OCI-LY3 (cell line): Measurements from ENCODE around the gene ESRRG.

Source experiments
- H2AFZ ChIP-seq: fragments of 200-600, 300-600 bp; shearing (Covaris generic); 2 replicates; pipeline ENCODE4 v1.6.0; 2014; ENCODE audit warnings: antibody characterized with exemption, low read depth, low read length
- H3K27ac ChIP-seq: fragments of 200-600, 300-600 bp; sonication (generic); 2 replicates; pipeline ENCODE4 v1.5.1; 2014; ENCODE audit warnings: mild to moderate bottlenecking, low read length, moderate library complexity, mixed read lengths
- H3K27me3 ChIP-seq: fragments of 200-600, 300-600 bp; sonication (generic); 2 replicates; pipeline ENCODE4 v1.6.1; 2014; ENCODE audit warnings: low read depth, low read length, mixed read lengths
- H3K36me3 ChIP-seq: fragments of 200-600, 300-600 bp; sonication (generic); replicated peaks from 2 replicates; pipeline ENCODE3; 2014; ENCODE audit warnings: low read depth, low read length, mixed read lengths
- H3K4me1 ChIP-seq: fragments of 300-600, 200-600 bp; sonication (generic); 2 replicates; pipeline ENCODE4 v1.6.1; 2014; ENCODE audit warnings: low read length, mixed read lengths
- H3K4me2 ChIP-seq: fragments of 200-600, 300-600 bp; sonication (generic); 2 replicates; pipeline ENCODE4 v1.6.1; 2014; ENCODE audit warnings: low read length, mixed read lengths
- H3K4me3 ChIP-seq: fragments of 300-600, 200-600 bp; sonication (generic); 2 replicates; pipeline ENCODE4 v1.5.1; 2014; ENCODE audit warnings: antibody characterized with exemption, mild to moderate bottlenecking, low read length, moderate library complexity
- H3K79me2 ChIP-seq: fragments of 300-600, 200-600 bp; shearing (Covaris generic); 2 replicates; pipeline ENCODE4 v1.6.1; 2014; ENCODE audit warnings: mild to moderate bottlenecking, low read length, mixed read lengths
- H3K9ac ChIP-seq: fragments of 300-600, 200-600 bp; shearing (Covaris generic); 2 replicates; pipeline ENCODE4 v1.6.0; 2014; ENCODE audit warnings: mild to moderate bottlenecking, low read length, moderate library complexity
- H3K9me3 ChIP-seq: fragments of 200-600, 300-600 bp; shearing (Covaris generic); 2 replicates; pipeline ENCODE4 v1.6.1; 2014; ENCODE audit warnings: low read length, mixed read lengths; ENCODE audit not compliant: insufficient read depth
- H4K20me1 ChIP-seq: fragments of 200-600, 300-600 bp; sonication (generic); 2 replicates; pipeline ENCODE4 v1.6.1; 2016; ENCODE audit warnings: low read length, mixed read lengths; ENCODE audit not compliant: insufficient read depth
- CTCF ChIP-seq: fragments of 200-600, 300-600 bp; sonication (generic); IDR thresholded peaks from 2 replicates; pipeline ENCODE4 v1.5.1; 2014; ENCODE audit warnings: antibody characterized with exemption, low read length, low read depth
- EZH2phosphoT487 ChIP-seq: fragments of 200-600 bp; shearing (Covaris generic); IDR thresholded peaks from 2 replicates; pipeline ENCODE4 v1.6.1; 2018; ENCODE audit warnings: antibody characterized with exemption, mixed run types, low read depth

ESRRG gene

GRCh38 chr1:216653001-216653400, 70.2 kb downstream of the ESRRG start:
- Histone ChIP-seq H3K4me1 (no peaks in the 10 kb centered on the region), H3K9ac (no peak overlapping the region), H4K20me1 (no peaks in the 10 kb centered on the region), H3K9me3 (no peaks in the 10 kb centered on the region), H3K27me3 (no peaks in the 10 kb centered on the region), H3K4me3 (no peak overlapping the region), H3K4me2 (no peak overlapping the region), H2AFZ (no peak overlapping the region), H3K36me3 (no peaks in the 10 kb centered on the region), H3K79me2 (no peaks in the 10 kb centered on the region), H3K27ac (no peak overlapping the region)
- TF ChIP-seq CTCF, result no peak
- TF ChIP-seq EZH2phosphoT487, result no peak

GRCh38 chr1:216651826-216652418, 71.3 kb downstream of the ESRRG start:
- Histone ChIP-seq H3K4me1 (no peaks in the 10 kb centered on the region), H3K4me3 (no peak overlapping the region), H3K4me2 (no peak overlapping the region), H3K9ac (no peak overlapping the region), H3K9me3 (no peaks in the 10 kb centered on the region), H2AFZ (no peak overlapping the region), H3K79me2 (no peaks in the 10 kb centered on the region), H3K27me3 (no peaks in the 10 kb centered on the region), H4K20me1 (no peaks in the 10 kb centered on the region), H3K36me3 (no peaks in the 10 kb centered on the region), H3K27ac (no peak overlapping the region)
- TF ChIP-seq EZH2phosphoT487, result no peak
- no peak for TF ChIP-seq CTCF

- no peaks in the 10 kb centered on the region for H3K36me3 ChIP-seq
Measured at GRCh38 chr1:216643176-216643575, 80.1 kb downstream of the ESRRG start.

More at GRCh38 chr1:216643176-216643575, 80.1 kb downstream of the ESRRG start:
- H3K4me1 ChIP-seq, result peaks cover 19% of the 10 kb centered on the region
- H3K79me2 ChIP-seq, result no peaks in the 10 kb centered on the region
- no peak overlapping the region for H2AFZ ChIP-seq
- no peak overlapping the region for H3K4me2 ChIP-seq
- H3K27ac ChIP-seq, result no peak overlapping the region
- peaks cover 11% of the 10 kb centered on the region; the same call in 1 of the 2 replicates for H3K27me3 ChIP-seq
- no peak overlapping the region for H3K4me3 ChIP-seq
- TF ChIP-seq EZH2phosphoT487 (no peak), CTCF (no peak)
- no peak overlapping the region for H3K9ac ChIP-seq
- H4K20me1 ChIP-seq, result no peaks in the 10 kb centered on the region
- H3K9me3 ChIP-seq, result no peaks in the 10 kb centered on the region
